ENCODE measurements around the gene BTBD8.

Gene BTBD8

GRCh38 chr1:92201973-92202372 lies 121.8 kb downstream of the BTBD8 start:
- DNase-seq, result no peak

- DNase-seq, result no peak
Observed at GRCh38 chr1:92203105-92203504, 123.0 kb downstream of the BTBD8 start.

DNA sequence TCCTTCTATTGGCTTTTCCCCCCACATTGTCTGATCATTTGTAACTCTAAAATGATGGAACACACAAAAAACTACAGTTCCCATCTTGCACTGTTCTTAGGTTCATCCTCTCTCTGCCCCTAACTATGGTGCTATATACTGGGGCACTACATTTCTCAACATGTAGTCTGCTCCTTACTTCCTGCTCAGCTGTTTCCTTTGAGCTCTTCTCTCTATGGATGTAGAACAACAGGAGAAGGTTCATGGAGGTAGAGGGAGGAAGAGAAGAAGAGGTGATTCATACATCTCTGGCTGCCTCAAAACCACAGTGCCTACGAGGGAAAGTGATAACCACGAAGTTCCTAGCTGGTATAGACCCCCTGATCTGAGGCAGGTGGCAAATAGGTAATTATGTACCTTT lies 130.6 kb downstream of the BTBD8 start:
- no peak for DNase-seq

GRCh38 chr1:92211166-92211565 lies 131.0 kb downstream of the BTBD8 start:
- DNase-seq, result no peak

DNA sequence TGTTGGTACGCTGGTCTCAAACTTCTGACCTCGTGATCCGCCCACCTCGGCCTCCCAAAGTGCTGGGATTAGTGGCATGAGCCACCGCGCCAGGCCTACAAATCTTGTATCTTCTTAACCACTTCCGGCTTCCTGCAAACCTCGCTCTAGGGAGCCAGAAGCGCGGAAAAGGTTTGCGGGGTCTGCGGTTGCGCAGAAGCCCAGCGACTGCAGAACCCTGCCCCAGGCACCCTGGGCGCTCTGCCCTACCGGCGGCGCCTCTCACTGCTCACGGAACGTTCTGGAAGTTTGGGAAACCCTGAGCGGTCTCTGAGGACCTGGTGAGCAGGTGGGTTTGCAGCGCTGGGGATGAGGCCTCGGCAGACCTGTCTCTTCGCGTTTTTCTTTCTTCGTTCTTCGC lies 137.6 kb downstream of the BTBD8 start, which contains the start of gene C1orf146:
Gene C1orf146 (plus strand): TSS at position 195 of the 400 bp plus-strand sequence. CDS start 13,506 bp downstream, outside the sequence.
- no peak for DNase-seq

GRCh38 chr1:92218559-92218958 lies 138.4 kb downstream of the BTBD8 start:
- DNase-seq, result no peak

DNA sequence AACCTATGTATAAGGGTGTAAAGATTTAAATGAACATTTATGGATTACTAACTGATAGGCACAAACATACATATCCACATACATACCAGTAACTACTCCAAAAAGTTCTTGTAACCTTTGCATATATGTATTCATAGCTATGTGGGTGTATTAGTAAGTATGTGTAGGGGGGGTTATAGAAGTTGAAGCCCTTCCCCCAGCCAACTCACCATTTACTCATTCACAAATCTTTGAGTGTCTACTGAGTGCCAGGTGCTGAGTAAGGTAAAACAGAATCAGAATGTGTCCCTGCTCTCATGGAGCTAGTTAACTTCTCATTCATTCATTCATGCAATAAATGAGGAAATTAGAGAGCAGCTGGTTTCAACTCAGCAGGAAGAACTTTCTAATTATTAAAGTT lies 138.9 kb downstream of the BTBD8 start:
- no peak for DNase-seq

GRCh38 chr1:92228401-92228800 lies 148.3 kb downstream of the BTBD8 start:
- no peak for DNase-seq

DNA sequence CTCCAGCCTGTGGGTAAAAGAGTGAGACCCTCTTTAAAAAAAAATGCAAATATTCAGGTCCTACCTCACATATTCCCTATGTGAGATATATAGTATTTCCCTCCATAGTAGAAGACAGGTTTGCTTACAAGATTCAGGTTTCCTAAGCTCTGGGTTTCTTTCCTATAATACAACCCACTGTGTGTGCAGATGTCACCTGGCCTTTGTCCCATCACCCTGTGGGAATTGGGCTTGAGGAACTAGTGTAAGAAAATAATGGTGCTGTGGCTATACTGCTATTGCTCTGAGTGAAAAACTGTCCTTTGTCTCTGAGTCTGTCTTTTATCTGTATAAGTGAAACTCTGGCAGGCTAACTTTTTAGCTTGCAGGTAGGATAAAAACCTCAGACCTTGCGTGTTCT lies 150.6 kb downstream of the BTBD8 start:
- DNase-seq, result no peak
